NCI-H2107 (cell line): ENCODE measurements around the gene PLXNB3.

Experiments
- DNase-seq: peaks from one replicate; lab custom pipeline; 2025; lab: John Stamatoyannopoulos, UW

Gene PLXNB3

DNA sequence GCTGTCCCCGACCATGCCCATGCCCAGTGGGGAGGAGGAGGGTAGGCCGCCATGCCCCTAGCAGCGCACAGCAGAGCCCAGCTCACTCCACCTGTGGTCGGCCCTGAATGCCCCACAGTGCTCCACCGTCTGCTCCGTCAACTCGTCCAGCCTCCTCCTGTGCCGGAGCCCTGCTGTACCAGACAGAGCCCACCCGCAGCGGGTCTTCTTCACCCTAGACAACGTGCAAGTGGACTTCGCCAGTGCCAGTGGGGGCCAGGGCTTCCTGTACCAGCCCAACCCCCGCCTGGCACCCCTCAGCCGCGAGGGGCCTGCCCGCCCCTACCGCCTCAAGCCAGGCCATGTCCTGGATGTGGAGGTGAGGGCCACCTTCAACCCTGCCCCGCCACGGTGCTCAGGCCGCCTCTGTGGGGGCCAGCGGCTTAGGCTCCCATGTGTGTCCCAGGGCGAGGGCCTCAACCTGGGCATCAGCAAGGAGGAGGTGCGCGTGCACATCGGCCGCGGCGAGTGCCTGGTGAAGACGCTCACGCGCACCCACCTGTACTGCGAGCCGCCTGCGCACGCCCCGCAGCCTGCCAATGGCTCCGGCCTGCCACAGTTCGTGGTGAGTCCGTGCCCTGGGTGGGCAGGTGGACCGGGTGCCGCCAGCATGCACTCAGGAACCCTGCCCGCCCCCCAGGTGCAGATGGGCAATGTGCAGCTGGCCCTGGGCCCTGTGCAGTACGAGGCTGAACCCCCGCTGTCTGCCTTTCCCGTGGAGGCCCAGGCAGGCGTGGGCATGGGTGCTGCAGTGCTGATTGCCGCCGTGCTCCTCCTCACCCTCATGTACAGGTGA is 9.9 kb downstream of the PLXNB3 start:
- no peak for DNase-seq

GRCh38 chrX:153774576-153775292 is 10.7 kb downstream of the PLXNB3 start:
- no peak for DNase-seq

- DNase-seq: no peak
Observed at GRCh38 chrX:153775293-153776119, 11.5 kb downstream of the PLXNB3 start.

DNA sequence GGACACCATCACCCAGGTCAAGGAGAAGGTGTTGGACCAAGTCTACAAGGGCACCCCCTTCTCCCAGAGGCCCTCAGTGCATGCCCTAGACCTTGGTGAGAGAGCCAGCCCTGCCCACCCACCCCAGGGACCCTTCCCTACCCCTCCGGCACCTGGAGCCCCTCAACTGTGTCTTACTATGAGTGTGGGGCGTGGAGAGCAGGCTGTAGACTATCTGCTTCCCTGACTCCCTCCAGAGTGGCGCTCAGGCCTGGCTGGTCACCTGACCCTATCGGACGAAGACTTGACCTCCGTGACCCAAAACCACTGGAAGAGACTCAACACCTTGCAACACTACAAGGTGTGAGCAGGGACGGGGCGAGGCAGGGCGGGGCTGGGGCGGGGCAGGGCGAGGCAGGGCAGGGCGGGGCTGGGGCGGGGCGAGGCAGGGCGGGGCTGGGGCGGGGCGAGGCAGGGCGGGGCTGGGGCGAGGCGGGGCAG is 12.1 kb downstream of the PLXNB3 start:
- DNase-seq: no peak

DNA sequence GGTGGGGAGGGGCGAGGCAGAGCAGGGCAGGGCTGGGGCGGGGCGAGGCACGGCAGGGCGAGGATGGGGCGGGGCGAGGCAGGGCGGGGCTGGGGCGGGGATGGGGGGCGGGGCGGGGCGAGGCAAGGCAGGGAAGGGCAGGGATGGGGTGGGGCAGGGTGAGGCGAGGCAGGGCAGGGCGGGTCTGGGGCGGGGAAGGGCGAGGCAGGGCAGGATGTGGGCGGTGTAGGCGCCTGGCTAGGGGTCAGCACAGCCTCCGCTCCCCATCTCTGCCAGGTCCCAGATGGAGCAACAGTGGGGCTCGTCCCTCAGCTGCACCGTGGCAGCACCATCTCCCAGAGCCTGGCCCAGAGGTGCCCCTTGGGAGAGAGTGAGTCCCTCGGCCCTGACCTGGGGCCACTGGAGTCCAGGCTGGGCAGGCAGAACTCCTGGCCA is 12.6 kb downstream of the PLXNB3 start:
- no peak for DNase-seq

GRCh38 chrX:153777261-153778090 is 13.4 kb downstream of the PLXNB3 start:
- DNase-seq: no peak

GRCh38 chrX:153778181-153778580 is 14.1 kb downstream of the PLXNB3 start:
- DNase-seq: no peak

DNA sequence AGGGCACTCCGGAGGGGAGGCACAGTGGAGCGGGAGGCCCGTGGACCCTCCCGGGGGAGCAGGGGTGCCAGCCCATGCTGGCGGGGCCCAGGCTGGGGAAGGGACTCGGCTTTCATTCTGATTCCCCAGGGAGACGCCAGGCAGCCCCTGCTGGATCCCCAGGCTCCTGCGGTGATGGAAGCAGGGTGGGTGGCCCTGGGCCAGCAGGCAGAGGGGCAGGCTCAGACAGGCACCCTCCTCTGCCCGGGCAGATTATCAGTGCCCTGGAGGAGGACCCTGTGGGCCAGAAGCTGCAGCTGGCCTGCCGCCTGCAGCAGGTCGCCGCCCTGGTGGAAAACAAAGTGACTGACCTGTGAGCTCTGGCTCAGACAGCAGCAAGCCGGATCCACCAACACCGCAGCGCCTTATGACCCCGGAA is 14.6 kb downstream of the PLXNB3 start:
- DNase-seq: no peak

DNA sequence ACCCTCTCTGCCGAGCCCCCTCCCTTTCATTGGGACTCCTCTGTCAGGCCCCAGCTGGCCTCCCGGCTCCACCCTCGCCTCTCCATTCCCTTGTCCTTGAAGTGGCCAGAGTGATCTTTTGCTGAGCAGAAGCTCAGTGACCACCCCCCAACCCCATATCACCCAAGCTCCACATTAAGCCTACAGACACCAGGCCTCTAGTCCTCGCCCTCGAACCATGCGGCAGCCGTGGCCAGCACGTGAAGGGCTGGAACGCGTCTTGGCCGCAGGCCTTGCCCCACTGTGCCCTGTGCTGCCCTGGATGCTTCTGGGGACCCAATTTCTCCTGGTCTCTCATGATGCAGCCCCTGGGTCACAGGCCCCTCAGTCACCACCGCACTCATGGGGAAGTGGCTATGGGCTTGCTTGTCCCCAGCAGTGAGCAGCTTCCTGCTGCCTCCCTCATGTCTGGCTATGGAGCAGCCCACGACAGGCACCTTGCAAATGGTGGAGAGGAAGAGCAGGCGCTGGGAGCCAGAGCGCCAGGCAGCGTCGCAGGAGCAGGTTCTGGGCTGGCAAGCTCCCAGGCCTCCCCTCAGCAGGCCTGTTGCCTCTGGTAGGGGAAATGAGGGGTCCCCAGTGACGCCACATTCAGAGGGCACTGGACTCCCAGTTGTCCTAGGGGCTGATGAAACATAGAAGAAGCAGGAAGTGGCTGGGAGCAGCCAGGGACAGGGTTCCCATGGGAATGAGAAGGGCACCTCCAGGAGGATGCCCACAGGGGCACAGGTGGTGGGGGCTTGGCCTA is 16.0 kb downstream of the PLXNB3 start:
- DNase-seq: no peak

DNA sequence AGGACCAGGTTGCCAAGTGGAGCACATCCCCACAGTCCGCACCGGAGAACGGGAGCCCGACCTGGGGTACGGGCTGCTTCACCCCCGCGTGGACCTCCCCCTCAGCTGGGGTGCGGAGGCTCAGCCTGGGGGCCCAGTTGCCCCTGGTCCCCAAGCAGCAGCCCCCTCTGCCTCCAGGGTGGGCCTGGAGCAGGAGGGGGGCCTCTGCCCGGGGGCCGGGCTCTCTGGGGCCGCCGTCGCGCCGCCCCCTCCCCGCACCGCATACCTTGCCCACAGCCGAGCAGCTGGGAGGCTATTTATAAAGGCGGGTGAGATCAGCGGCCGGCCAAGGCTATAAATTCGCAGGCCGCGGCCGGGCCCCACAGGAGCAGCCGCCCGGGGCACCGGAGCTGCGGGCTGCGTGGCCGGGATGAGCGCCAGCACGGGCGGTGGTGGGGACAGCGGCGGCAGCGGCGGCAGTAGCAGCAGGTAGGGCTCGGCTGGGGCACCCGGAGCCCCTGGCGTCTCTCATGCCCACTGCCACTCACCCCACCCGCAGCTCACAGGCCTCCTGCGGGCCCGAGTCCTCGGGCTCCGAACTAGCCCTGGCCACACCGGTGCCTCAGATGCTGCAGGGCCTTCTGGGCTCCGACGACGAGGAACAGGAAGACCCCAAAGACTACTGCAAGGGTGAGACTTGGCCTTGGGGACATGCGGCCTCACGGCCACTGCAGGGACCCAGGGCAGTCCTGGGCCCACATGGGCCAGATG is 16.8 kb downstream of the PLXNB3 start, which contains the start of gene SRPK3:
Gene SRPK3 (plus strand): TSS at position 364 of the 750 bp plus-strand sequence. CDS start 46 bp downstream, at position 410.
- DNase-seq: no peak

- DNase-seq: peak; percentile 43
Observed at GRCh38 chrX:153781428-153782047, 17.5 kb downstream of the PLXNB3 start.

- DNase-seq: peak; percentile 78
Observed at GRCh38 chrX:153782313-153782712, 18.3 kb downstream of the PLXNB3 start.

GRCh38 chrX:153782871-153783270 is 18.8 kb downstream of the PLXNB3 start:
- no peak for DNase-seq

DNA sequence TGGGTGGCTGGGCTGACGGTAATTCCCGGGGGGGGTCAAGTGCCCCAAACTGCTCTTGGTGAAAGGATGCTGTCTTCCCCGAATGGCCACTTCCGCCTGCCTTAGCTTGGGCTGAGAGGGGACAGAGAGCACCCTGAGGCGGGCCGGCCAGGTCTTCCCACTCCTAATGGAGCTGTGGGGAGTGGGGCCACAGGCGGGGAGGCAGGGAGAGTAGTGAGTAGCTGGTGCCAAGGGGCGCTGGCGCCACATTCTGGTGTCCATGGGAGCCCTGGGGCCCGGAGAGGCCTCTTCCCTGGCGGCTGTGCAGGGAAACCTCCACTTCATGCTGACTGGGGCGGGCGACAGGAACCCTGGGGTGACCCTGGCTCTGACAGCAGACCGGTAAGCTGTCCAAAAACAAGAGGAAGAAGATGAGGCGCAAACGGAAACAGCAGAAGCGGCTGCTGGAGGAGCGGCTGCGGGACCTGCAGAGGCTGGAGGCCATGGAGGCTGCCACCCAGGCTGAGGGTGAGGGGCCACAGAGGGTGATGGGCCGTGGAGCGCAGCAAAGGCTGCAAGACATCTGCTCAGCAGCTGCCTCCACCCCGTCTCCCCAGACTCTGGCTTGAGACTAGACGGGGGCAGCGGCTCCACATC is 19.4 kb downstream of the PLXNB3 start:
- no peak for DNase-seq

GRCh38 chrX:153784325-153784967 is 20.4 kb downstream of the PLXNB3 start:
- no peak for DNase-seq

DNA sequence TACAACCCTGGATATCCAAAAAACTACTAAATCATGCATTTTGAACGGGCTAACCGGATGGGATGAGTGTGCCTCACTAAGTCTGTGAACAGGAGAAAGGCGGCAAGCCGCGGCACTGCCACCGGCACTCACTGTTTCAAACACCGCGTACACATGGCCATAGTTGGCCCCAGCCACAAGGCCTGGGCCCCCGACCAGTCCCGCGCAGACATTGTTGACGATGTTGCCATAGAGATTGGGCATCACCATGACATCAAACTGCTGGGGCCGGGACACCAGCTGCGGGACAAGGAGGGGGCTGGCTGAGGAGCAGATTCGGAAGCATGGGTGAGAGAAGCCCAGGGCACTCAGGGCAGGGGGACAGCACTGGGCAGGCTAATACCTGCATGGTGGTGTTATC is 22.6 kb downstream of the PLXNB3 start:
- DNase-seq: no peak

GRCh38 chrX:153789654-153790053 is 25.6 kb downstream of the PLXNB3 start:
- DNase-seq: no peak
